Measurements from ENCODE around the gene AP1G1.

- TF ChIP-seq, protein P1, sequence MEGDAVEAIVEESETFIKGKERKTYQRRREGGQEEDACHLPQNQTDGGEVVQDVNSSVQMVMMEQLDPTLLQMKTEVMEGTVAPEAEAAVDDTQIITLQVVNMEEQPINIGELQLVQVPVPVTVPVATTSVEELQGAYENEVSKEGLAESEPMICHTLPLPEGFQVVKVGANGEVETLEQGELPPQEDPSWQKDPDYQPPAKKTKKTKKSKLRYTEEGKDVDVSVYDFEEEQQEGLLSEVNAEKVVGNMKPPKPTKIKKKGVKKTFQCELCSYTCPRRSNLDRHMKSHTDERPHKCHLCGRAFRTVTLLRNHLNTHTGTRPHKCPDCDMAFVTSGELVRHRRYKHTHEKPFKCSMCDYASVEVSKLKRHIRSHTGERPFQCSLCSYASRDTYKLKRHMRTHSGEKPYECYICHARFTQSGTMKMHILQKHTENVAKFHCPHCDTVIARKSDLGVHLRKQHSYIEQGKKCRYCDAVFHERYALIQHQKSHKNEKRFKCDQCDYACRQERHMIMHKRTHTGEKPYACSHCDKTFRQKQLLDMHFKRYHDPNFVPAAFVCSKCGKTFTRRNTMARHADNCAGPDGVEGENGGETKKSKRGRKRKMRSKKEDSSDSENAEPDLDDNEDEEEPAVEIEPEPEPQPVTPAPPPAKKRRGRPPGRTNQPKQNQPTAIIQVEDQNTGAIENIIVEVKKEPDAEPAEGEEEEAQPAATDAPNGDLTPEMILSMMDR (IDR thresholded peaks at IDR 0.05): peak in 1 of 6 experiments; percentile 18
- peak; percentile 39 to 90 for TF ChIP-seq POLR2A (IDR thresholded peaks at IDR 0.05)
These were observed 37.2 kb upstream of the AP1G1 start, which contains the start of gene ATXN1L for GRCh38 chr16:71845639-71846430.

Measured in thyroid gland (tissue), 4 donors.